Mononuclear cell (primary cell): ENCODE results near the gene GNA15. TPM values are rescaled to one million over a fixed set of nuclear protein-coding genes. Genes with fewer than 3 reads are reported as not detected.
"Not testable (repeated sequence)": the region's sequence is repeated elsewhere in the genome, so short reads cannot be mapped to it uniquely, and the experiment has no call there.

ENCODE experiments used
- H3K27me3 ChIP-seq: 2 replicates; pipeline ENCODE4 v1.6.0; 2011; ENCODE audit warnings: low read length, control low read depth; ENCODE audit not compliant: insufficient read depth
- H3K4me1 ChIP-seq: 2 replicates; pipeline ENCODE4 v1.5.1; 2011; ENCODE audit warnings: mild to moderate bottlenecking, low read length, control low read depth; ENCODE audit not compliant: insufficient read depth
- H3K4me3 ChIP-seq: 2 replicates; pipeline ENCODE4 v1.5.1; 2011; ENCODE audit warnings: mild to moderate bottlenecking, low read length, moderate library complexity
- H3K9me3 ChIP-seq: 2 replicates; pipeline ENCODE4 v1.5.1; 2011; ENCODE audit warnings: low read depth, mild to moderate bottlenecking, control low read depth, low read length
- total RNA-seq: library from RNA; depleted of rRNA; stranded (reverse); fragments of >200 nt; gene quantifications from one replicate; pipeline ENCODE4 v1.2.3, GENCODE V29; 2012

GNA15 gene
- total RNA-seq, 1 donor = 48.3 TPM

DNA sequence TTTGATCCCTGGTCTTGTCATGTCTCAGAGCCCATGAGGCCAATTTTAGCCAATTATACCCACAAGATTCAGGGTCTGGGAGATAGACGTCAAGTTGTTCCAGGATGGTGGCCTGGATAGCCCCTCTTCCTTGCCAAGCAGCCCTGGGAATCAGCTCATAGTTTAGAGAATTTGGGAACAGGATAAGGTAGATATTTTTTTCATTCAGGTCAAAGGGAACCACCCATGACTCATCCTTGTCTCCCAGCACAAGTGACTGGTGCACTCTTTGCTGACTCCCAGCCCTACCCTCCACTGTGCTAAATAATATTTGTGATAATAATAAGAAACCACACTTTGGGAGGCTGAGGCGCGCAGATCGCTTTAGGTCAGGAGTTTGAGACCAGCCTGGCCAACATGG lies 25.6 kb downstream of the GNA15 start:
- Histone ChIP-seq H3K27me3 (no peaks in the 10 kb centered on the region), H3K4me1 (peaks cover 35% of the 10 kb centered on the region), H3K4me3 (no peak overlapping the region), H3K9me3 (no peaks in the 10 kb centered on the region)

DNA sequence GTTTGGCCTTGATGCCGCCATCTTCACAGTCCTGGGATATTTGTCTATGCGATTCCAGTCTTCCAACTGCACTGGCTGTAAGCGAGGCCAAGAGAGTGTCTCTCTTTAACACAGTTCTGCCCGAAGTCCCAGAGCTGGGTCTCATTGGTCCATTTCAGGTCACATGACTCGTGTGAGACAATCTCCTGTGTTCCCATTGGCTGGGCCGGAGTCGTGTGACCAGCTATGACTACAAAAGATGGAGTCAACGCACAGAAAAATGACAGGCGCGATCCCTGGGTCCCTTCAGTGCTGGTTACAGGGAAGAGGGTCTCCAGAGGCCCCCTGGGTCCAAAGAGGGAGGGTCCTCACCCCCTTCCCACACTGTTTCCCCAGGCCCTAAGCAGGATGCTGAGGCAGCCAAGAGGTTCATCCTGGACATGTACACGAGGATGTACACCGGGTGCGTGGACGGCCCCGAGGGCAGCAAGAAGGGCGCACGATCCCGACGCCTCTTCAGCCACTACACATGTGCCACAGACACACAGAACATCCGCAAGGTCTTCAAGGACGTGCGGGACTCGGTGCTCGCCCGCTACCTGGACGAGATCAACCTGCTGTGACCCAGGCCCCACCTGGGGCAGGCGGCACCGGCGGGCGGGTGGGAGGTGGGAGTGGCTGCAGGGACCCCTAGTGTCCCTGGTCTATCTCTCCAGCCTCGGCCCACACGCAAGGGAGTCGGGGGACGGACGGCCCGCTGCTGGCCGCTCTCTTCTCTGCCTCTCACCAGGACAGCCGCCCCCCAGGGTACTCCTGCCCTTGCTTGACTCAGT lies 26.8 kb downstream of the GNA15 start:
- Histone ChIP-seq H3K4me3 (no peak overlapping the region), H3K4me1 (peaks cover 37% of the 10 kb centered on the region), H3K27me3 (no peaks in the 10 kb centered on the region), H3K9me3 (no peaks in the 10 kb centered on the region)

DNA sequence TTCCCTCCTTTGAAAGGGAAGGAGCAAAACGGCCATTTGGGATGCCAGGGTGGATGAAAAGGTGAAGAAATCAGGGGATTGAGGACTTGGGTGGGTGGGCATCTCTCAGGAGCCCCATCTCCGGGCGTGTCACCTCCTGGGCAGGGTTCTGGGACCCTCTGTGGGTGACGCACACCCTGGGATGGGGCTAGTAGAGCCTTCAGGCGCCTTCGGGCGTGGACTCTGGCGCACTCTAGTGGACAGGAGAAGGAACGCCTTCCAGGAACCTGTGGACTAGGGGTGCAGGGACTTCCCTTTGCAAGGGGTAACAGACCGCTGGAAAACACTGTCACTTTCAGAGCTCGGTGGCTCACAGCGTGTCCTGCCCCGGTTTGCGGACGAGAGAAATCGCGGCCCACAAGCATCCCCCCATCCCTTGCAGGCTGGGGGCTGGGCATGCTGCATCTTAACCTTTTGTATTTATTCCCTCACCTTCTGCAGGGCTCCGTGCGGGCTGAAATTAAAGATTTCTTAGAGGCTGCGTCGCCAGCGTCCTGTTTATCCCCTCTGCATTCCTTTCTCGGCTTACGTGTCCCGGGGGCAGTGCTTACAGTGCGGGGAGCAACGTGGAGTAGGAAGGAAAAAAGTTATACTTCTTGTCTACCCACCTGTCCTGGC lies 27.5 kb downstream of the GNA15 start:
- Histone ChIP-seq H3K27me3 (no peaks in the 10 kb centered on the region), H3K9me3 (no peaks in the 10 kb centered on the region), H3K4me1 (peaks cover 37% of the 10 kb centered on the region), H3K4me3 (no peak overlapping the region)

DNA sequence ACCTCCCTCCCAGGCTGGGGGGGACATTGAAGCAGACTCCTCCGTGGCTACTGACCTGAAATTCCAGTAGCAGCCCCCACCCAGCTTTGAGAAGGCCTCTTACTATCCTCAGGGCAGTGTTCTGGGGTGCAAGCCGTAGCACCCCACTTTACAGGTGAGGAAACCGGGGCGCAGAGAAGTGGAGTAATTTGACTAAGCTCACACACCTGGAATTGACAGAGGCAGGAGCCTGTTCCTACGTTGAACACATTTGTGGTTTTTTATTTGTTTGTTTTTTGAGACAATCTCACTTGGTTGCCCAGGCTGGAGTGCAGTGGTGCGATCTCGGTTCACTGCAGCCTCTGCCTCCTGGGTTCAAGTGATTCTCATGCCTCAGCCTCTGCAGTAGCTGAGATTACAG lies 28.1 kb downstream of the GNA15 start:
- no peak overlapping the region for H3K4me3 ChIP-seq
- H3K27me3 ChIP-seq = no peaks in the 10 kb centered on the region
- H3K4me1 ChIP-seq = peaks cover 41% of the 10 kb centered on the region
- H3K9me3 ChIP-seq = no peaks in the 10 kb centered on the region

DNA sequence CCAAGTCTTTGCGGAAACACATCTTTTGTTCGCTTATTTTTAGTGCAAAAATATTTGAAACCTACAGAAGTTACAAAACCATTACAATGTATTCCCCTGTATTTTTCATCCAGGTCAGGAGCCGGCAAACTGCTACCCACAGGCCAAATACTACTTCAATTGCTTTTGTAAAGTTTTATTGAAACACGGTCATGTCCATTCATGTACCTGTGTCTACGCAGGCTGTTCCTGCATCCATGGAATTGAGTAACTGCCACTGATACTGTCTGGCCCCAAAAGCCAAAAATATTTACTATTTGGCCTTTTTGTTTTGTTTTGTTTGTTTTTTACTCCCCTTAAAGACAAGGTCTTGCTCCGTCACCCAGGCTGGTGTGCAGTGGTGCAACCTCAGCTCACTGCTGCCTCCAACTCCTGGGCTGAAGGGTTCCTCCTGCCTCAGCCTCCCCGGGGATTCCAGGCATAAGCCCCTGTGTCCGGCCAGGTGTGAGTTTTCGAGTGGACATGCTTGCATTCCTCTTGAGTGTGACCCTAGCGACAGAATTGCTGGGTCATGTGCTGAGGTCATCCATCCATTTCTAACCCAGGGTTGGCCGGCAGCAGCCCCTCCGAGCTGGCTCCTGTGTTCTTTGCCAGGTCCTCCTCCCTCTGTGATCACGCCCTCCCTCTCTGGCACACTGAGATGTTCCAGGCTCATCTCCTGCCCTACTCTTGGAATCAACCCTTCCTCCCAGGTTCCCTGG lies 31.9 kb downstream of the GNA15 start:
- no peak overlapping the region for H3K4me3 ChIP-seq
- H3K9me3 ChIP-seq = no peaks in the 10 kb centered on the region
- no peaks in the 10 kb centered on the region for H3K27me3 ChIP-seq
- peaks cover 55% of the 10 kb centered on the region for H3K4me1 ChIP-seq

DNA sequence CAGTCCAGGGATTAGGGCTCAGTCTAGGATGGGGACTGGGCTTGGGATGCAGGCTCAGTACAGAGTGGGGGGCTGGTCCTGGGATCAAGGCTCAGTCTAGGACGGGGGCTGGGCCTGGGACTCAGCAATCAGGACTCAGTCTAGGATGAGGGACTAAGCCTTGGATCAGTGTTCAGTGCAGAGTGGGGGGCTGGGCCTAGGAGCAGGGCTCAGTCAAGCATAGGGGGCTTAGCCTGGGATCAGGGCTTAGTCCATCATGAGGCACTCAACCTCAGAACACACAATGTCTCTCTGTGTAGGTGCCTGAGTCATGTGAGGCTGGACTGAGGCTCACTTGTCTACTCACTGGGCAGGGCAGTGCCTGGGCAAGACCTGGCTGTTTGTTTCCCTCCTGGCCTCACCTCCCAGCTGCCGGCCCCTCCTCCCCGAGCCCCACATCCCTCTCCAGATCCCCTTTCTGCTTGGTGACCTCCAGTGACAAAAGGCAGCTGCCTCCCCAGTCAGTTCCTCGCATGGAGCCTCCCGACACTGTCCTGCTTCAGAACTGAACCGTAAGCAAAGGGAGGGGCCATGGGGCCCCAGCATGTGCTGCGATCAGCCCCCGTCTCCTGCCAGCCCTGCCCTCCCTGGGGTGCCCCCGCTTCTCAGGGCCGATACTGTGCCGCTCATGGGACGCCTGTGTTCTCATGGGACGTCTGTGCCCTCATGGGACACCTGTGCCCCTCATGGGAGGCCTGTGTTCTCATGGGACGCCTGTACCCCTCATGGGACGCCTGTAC lies 36.2 kb downstream of the GNA15 start:
- no peaks in the 10 kb centered on the region for H3K27me3 ChIP-seq
- peaks cover 30% of the 10 kb centered on the region for H3K4me1 ChIP-seq
- H3K9me3 ChIP-seq = no peaks in the 10 kb centered on the region

DNA sequence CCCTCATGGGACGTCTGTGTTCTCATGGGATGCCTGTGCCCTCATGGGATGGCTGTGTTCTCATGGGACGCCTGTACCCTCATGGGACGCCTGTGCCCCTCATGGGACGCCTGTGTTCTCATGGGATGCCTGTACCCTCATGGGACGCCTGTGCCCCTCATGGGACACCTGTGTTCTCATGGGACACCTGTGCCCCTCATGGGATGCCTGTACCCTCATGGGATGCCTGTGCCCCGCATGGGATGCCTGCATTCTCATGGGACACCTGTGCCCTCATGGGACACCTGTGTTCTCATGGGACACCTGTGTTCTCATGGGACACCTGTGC lies 36.8 kb downstream of the GNA15 start:
- H3K4me3 ChIP-seq, H3K9me3 ChIP-seq, H3K27me3 ChIP-seq: not testable (repeated sequence)
- H3K4me1 ChIP-seq = peaks cover 36% of the 10 kb centered on the region

More for the DNA sequence above, 36.2 kb downstream of the GNA15 start:
- H3K4me3 ChIP-seq = no peak overlapping the region

DNA sequence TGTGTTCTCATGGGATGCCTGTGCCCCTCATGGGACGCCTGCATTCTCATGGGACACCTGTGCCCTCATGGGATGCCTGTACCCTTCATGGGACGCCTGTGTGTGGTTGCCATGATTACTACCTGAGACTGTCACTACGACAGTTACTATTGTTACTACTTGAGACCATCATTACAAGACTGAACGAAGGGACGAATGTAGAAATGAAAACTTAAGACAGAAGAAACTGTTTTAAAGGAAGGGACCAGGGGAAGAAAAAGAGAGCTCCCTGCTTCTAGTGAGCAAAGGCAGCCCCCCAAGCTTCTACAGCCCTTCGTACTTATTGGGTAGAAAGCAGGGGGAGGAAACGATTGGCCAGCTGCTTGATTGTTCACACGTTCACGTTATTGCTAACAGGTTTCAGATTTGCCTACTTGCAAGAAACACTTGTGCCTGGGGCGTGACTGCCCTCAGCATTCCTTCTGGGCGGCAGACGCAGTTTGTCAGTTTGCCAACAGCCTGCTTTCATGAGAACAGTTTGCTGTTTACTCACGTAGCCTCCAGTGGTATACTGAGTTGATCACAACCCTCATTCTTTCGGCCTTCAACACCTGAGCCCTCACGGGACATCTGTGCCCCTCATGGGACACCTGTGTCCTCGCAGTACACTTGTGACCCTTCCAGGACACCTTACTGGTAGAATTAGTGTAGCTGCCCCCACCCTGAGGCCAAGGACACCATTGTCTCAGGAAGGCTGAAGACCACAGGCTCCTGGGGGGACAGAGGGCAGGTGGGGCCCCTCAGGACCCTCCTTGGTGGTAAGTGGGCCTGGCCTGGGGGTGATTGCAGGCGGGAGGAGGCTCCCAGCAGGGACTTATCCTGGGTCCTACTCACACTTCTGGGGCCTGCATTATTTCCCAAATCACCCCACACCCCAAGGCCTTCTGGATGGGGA lies 40.2 kb downstream of the GNA15 start:
- Histone ChIP-seq H3K9me3 (no peaks in the 10 kb centered on the region), H3K27me3 (no peaks in the 10 kb centered on the region), H3K4me3 (no peak overlapping the region), H3K4me1 (peaks cover 29% of the 10 kb centered on the region)

DNA sequence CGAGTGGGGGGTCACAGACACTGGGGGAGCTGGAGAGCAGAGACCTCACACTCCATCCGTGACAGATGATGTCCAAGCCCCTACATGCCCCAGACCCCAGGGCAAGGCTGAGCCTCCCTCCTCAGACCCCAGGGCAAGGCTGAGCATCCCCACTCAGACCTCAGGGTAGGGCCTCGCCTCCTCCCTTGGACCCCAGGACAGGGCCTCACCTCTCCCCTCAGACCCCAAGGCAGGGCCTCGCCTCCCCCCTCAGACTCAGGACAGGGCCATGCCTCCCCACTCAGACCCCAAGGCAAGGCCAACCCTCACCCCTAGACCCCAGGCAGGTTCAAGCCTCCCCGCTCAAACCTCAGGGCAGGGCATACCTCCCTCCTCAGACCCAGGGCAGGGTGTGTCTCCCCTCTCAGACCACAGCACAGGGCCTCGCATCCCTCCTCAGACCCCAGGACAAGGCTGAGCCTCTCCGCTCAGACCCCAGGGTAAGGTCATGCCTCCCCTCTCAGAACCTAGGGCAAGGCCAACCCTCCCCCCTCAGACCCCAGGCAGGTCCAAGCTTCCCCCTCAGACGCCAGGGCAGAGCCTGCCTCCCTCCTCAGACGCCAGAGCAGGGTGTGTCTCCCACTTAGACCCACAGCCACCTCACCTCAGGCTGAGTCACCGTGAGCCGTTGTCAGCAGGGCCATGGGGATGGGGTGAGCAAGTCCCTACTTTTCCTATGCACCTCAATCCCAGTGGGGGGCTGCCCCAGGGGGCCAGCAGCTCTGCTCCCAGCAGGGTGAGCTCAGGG lies 41.1 kb downstream of the GNA15 start:
- Histone ChIP-seq H3K9me3 (no peaks in the 10 kb centered on the region), H3K4me1 (peaks cover 38% of the 10 kb centered on the region), H3K4me3 (peak overlapping the region; percentile 2), H3K27me3 (no peaks in the 10 kb centered on the region)

DNA sequence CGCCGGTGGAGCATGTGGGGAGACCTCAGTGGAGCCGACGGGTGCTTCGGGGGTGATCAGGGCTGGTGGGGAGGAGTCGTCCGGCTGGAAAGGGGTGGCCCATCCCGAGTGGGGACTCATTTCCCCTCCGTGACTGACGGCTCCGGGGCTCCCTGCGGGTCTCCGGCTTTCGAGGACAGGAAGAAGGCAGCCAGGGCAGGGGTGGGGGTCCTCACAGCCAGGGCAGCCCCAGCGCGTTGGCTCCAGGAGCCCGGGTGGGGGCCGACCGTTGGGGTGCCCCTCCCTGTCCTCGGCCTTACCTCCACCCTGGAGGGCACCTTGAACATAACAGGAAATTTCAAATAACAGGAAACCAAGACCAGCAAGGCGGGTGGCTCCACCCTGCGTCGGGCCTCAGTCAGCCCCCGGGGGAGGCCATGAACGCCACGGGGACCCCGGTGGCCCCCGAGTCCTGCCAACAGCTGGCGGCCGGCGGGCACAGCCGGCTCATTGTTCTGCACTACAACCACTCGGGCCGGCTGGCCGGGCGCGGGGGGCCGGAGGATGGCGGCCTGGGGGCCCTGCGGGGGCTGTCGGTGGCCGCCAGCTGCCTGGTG lies 42.6 kb downstream of the GNA15 start, which contains the start of gene S1PR4:
Gene S1PR4 (plus strand): TSS at position 393 of the 596 bp plus-strand sequence. CDS start 24 bp downstream, at position 417.
- Histone ChIP-seq H3K27me3 (no peaks in the 10 kb centered on the region), H3K4me1 (peaks cover 53% of the 10 kb centered on the region), H3K9me3 (no peaks in the 10 kb centered on the region), H3K4me3 (peak within 1 kb of the TSS; percentile 75)

DNA sequence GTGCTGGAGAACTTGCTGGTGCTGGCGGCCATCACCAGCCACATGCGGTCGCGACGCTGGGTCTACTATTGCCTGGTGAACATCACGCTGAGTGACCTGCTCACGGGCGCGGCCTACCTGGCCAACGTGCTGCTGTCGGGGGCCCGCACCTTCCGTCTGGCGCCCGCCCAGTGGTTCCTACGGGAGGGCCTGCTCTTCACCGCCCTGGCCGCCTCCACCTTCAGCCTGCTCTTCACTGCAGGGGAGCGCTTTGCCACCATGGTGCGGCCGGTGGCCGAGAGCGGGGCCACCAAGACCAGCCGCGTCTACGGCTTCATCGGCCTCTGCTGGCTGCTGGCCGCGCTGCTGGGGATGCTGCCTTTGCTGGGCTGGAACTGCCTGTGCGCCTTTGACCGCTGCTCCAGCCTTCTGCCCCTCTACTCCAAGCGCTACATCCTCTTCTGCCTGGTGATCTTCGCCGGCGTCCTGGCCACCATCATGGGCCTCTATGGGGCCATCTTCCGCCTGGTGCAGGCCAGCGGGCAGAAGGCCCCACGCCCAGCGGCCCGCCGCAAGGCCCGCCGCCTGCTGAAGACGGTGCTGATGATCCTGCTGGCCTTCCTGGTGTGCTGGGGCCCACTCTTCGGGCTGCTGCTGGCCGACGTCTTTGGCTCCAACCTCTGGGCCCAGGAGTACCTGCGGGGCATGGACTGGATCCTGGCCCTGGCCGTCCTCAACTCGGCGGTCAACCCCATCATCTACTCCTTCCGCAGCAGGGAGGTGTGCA lies 43.3 kb downstream of the GNA15 start:
- H3K27me3 ChIP-seq = no peaks in the 10 kb centered on the region
- peaks cover 60% of the 10 kb centered on the region for H3K4me1 ChIP-seq
- peak overlapping the region; percentile 75 for H3K4me3 ChIP-seq
- H3K9me3 ChIP-seq = no peaks in the 10 kb centered on the region

DNA sequence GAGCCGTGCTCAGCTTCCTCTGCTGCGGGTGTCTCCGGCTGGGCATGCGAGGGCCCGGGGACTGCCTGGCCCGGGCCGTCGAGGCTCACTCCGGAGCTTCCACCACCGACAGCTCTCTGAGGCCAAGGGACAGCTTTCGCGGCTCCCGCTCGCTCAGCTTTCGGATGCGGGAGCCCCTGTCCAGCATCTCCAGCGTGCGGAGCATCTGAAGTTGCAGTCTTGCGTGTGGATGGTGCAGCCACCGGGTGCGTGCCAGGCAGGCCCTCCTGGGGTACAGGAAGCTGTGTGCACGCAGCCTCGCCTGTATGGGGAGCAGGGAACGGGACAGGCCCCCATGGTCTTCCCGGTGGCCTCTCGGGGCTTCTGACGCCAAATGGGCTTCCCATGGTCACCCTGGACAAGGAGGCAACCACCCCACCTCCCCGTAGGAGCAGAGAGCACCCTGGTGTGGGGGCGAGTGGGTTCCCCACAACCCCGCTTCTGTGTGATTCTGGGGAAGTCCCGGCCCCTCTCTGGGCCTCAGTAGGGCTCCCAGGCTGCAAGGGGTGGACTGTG lies 44.0 kb downstream of the GNA15 start:
- Histone ChIP-seq H3K4me3 (peak overlapping the region; percentile 75), H3K27me3 (no peaks in the 10 kb centered on the region), H3K9me3 (no peaks in the 10 kb centered on the region), H3K4me1 (peaks cover 67% of the 10 kb centered on the region)
